Esophagus squamous epithelium (tissue), 4 donors: ENCODE measurements around the gene SYTL1.

ENCODE experiments used
- POLR2A ChIP-seq, 4 donors: fragments of 450-650 bp; IDR thresholded peaks; one replicate each; pipeline ENCODE4 v1.6.1; 2017; ENCODE audit warnings: antibody characterized with exemption in 4 of 4, mild to moderate bottlenecking in 4 of 4, moderate library complexity in 3 of 4
- TF ChIP-seq, protein P1 (sequence below), 6 experiments: fragments of 450-650 bp in 4 of 6; fragments of 200-600 bp in 2 of 6; sonication (generic) in 2 of 6; IDR thresholded peaks; one replicate each; pipeline ENCODE4 v1.5.1; 2016 to 2019; ENCODE audit warnings: antibody characterized with exemption in 6 of 6, mild to moderate bottlenecking in 4 of 6, moderate library complexity in 4 of 6

DNA sequence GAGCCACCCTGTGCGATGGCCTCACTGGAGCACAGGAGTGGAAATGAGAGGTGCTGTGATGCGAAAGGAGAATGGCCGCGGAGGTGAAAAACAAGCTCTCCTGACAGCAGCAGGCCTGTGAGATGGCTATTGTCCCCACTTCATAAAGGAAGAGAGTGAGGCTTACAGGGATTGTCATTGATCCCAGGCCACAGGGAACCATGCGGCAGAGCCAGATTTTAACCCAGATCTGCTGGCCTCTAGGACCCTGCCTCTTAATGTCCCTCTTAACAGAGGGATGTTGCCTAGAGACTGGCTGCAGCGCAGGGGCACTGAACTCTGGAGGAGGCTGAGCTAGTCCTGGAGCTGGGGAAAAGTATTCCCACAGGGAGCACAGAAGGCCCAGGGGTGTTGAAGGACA is 3.1 kb upstream of the SYTL1 start:
- TF ChIP-seq POLR2A (IDR thresholded peaks at IDR 0.05) = no peak
- TF ChIP-seq, protein P1, sequence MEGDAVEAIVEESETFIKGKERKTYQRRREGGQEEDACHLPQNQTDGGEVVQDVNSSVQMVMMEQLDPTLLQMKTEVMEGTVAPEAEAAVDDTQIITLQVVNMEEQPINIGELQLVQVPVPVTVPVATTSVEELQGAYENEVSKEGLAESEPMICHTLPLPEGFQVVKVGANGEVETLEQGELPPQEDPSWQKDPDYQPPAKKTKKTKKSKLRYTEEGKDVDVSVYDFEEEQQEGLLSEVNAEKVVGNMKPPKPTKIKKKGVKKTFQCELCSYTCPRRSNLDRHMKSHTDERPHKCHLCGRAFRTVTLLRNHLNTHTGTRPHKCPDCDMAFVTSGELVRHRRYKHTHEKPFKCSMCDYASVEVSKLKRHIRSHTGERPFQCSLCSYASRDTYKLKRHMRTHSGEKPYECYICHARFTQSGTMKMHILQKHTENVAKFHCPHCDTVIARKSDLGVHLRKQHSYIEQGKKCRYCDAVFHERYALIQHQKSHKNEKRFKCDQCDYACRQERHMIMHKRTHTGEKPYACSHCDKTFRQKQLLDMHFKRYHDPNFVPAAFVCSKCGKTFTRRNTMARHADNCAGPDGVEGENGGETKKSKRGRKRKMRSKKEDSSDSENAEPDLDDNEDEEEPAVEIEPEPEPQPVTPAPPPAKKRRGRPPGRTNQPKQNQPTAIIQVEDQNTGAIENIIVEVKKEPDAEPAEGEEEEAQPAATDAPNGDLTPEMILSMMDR (IDR thresholded peaks at IDR 0.05) = no peak
